ENCODE results near the gene MADD. TPM values are rescaled to one million over a fixed set of nuclear protein-coding genes. Genes with fewer than 3 reads are reported as not detected.

Gene MADD
- total RNA-seq, 1 donor from 2014 or later, result 20.2 TPM

DNA sequence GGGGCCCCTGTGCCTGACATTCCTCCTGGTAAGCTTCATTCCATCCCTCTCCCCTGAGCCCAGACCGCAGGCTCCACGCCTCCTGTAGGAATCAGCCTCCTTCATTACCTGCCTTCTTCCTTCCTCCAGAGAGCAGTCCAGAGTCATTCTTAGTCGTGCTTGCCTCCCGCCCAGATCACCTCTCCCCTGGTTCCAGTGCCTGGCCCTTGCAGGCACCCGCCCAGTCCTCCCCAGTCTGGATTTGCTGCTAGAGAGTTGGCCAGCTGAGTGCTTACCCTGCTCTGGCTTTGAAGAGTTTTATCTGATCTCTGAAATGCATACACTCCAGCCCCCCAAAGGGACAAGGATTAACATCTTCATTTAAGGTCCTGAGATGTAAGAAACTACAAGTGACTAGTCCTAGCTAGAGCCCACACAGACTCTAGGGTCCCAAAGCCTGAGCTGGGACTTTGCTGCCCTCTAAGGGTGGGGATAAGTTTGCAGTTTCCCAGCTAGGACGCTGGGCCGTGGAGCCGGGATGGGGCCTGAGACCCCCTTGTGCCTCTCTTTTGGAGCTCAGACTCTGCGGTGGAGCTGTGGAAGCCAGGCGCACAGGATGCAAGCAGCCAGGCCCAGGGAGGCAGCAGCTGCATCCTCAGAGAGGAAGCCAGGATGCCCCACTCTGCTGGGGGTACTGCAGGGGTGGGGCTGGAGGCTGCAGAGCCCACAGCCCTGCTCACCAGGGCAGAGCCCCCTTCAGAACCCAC lies 10.5 kb upstream of the MADD start:
- H3K36me3 ChIP-seq (ENCODE audit: control insufficient read depth, insufficient read depth, low read length), result no peaks in the 10 kb centered on the region
- no peak for DNase-seq (ENCODE audit: low read depth)
- no peak overlapping the region for H3K4me3 ChIP-seq (ENCODE audit: low read depth, low read length)
- H3K27me3 ChIP-seq (ENCODE audit: control insufficient read depth, insufficient read depth, low read length), result no peaks in the 10 kb centered on the region
- TF ChIP-seq, protein P1, sequence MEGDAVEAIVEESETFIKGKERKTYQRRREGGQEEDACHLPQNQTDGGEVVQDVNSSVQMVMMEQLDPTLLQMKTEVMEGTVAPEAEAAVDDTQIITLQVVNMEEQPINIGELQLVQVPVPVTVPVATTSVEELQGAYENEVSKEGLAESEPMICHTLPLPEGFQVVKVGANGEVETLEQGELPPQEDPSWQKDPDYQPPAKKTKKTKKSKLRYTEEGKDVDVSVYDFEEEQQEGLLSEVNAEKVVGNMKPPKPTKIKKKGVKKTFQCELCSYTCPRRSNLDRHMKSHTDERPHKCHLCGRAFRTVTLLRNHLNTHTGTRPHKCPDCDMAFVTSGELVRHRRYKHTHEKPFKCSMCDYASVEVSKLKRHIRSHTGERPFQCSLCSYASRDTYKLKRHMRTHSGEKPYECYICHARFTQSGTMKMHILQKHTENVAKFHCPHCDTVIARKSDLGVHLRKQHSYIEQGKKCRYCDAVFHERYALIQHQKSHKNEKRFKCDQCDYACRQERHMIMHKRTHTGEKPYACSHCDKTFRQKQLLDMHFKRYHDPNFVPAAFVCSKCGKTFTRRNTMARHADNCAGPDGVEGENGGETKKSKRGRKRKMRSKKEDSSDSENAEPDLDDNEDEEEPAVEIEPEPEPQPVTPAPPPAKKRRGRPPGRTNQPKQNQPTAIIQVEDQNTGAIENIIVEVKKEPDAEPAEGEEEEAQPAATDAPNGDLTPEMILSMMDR (IDR thresholded peaks at IDR 0.05; ENCODE audit: insufficient read depth, low read length, poor library complexity, severe bottlenecking), result peak; percentile 74

DNA sequence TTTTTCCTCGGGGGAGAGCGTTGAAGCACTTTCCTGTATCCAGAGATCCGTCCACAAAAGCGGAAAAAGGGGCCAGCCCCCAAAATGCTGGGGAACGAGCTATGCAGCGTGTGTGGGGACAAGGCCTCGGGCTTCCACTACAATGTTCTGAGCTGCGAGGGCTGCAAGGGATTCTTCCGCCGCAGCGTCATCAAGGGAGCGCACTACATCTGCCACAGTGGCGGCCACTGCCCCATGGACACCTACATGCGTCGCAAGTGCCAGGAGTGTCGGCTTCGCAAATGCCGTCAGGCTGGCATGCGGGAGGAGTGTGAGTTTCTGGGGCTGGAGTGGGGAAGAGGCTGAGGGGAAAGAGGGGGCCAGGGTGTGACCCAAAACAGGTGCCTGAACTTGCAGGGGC lies 9.6 kb upstream of the MADD start:
- DNase-seq (ENCODE audit: low read depth), result no peak
- TF ChIP-seq, protein P1 (IDR thresholded peaks at IDR 0.05; ENCODE audit: insufficient read depth, low read length, poor library complexity, severe bottlenecking), result no peak
- Histone ChIP-seq H3K27me3 (ENCODE audit: control insufficient read depth, insufficient read depth, low read length) (no peaks in the 10 kb centered on the region), H3K4me3 (ENCODE audit: low read depth, low read length) (no peak overlapping the region), H3K36me3 (ENCODE audit: control insufficient read depth, insufficient read depth, low read length) (no peaks in the 10 kb centered on the region)

DNA sequence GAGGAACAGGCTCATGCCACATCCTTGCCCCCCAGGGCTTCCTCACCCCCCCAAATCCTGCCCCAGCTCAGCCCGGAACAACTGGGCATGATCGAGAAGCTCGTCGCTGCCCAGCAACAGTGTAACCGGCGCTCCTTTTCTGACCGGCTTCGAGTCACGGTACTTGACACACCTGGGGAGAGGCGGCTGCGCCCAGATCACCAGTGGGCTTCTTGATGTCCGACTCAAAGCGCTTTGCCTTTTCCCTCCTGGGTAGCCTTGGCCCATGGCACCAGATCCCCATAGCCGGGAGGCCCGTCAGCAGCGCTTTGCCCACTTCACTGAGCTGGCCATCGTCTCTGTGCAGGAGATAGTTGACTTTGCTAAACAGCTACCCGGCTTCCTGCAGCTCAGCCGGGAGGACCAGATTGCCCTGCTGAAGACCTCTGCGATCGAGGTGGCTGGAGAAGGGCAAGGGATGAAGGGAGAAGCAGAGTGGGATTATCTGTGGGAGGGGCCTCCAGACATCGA lies 8.6 kb upstream of the MADD start:
- H3K36me3 ChIP-seq (ENCODE audit: control insufficient read depth, insufficient read depth, low read length), result no peaks in the 10 kb centered on the region
- TF ChIP-seq, protein P1 (IDR thresholded peaks at IDR 0.05; ENCODE audit: insufficient read depth, low read length, poor library complexity, severe bottlenecking), result no peak
- no peak overlapping the region for H3K4me3 ChIP-seq (ENCODE audit: low read depth, low read length)
- DNase-seq (ENCODE audit: low read depth), result no peak
- H3K27me3 ChIP-seq (ENCODE audit: control insufficient read depth, insufficient read depth, low read length), result no peaks in the 10 kb centered on the region

DNA sequence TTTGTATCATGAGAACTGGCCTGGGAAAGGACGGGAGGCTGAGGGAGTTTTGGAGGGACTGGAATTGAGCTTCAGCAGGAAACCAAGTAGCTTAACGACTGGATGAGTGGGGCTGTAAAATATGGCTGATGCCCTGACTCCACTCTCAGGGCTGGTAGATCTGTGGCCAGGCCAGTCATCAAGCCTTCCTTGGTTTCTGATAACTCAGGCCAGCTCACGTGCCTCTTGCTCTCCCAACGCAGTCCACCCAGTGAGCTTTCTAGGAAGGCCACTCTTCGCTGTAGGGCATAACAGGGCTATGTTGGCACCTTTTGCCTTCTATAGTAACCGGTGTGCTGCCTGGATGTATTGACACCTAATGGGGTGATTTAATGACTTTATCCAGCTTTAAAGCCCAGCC lies 5.8 kb upstream of the MADD start:
- H3K36me3 ChIP-seq (ENCODE audit: control insufficient read depth, insufficient read depth, low read length), result no peaks in the 10 kb centered on the region
- DNase-seq (ENCODE audit: low read depth), result no peak
- TF ChIP-seq, protein P1 (IDR thresholded peaks at IDR 0.05; ENCODE audit: insufficient read depth, low read length, poor library complexity, severe bottlenecking), result no peak
- no peak overlapping the region for H3K4me3 ChIP-seq (ENCODE audit: low read depth, low read length)
- no peaks in the 10 kb centered on the region for H3K27me3 ChIP-seq (ENCODE audit: control insufficient read depth, insufficient read depth, low read length)

DNA sequence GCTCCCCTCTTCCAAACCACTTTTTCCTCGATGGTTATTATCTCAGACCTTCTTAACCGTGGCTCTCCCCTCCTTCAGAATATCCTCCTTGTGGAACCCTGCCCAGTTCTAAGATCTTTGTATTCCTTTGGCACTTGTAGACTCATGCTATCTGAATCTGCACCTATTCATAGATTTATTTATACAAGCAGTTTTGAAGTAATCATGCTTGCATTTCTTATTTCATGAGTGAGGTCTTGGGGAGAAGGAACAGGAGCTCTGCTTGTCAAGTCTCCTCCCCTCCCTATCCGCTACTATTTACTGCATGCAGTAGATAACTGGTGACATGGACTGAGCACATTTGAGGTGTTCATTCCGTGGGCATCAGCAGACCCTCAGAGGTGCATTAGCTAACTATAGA lies 5.4 kb upstream of the MADD start:
- Histone ChIP-seq H3K4me3 (ENCODE audit: low read depth, low read length) (no peak overlapping the region), H3K27me3 (ENCODE audit: control insufficient read depth, insufficient read depth, low read length) (no peaks in the 10 kb centered on the region), H3K36me3 (ENCODE audit: control insufficient read depth, insufficient read depth, low read length) (no peaks in the 10 kb centered on the region)
- no peak for DNase-seq (ENCODE audit: low read depth)
- TF ChIP-seq, protein P1 (IDR thresholded peaks at IDR 0.05; ENCODE audit: insufficient read depth, low read length, poor library complexity, severe bottlenecking), result no peak

DNA sequence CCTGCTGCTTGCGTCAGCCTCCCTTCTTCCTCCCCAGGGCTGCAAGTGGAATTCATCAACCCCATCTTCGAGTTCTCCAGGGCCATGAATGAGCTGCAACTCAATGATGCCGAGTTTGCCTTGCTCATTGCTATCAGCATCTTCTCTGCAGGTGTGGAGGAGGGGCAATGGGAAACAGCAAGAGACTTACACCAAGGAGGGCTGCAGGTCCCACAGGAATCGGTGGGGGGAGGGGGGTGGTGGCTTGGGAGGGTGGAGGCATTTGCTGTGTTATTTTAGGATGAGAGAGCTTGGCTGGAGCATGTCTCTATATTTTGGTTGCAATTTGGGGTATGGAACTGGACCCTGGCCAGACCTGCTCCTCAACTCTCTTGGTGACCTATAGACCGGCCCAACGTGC lies 2.1 kb upstream of the MADD start:
- DNase-seq (ENCODE audit: low read depth), result no peak
- H3K36me3 ChIP-seq (ENCODE audit: control insufficient read depth, insufficient read depth, low read length), result no peaks in the 10 kb centered on the region
- no peak overlapping the region for H3K4me3 ChIP-seq (ENCODE audit: low read depth, low read length)
- no peaks in the 10 kb centered on the region for H3K27me3 ChIP-seq (ENCODE audit: control insufficient read depth, insufficient read depth, low read length)
- TF ChIP-seq, protein P1 (IDR thresholded peaks at IDR 0.05; ENCODE audit: insufficient read depth, low read length, poor library complexity, severe bottlenecking), result no peak

All from kidney epithelial cell (primary cell).